Umbilical cord (tissue), 2 donors: ENCODE measurements around the gene EFL1. TPM values are rescaled to one million over a fixed set of nuclear protein-coding genes. Genes with fewer than 3 reads are reported as not detected.

ENCODE experiments used
- DNase-seq: peaks from one replicate; pipeline ENCODE4 v3.0.0-alpha.2; 2015; ENCODE audit warnings: low spot score
- total RNA-seq: library from RNA; depleted of rRNA; stranded (reverse); fragments of >200 nt; gene quantifications from one replicate; pipeline ENCODE4 v1.2.3, GENCODE V29; 2014; ENCODE audit warnings: low replicate concordance; ENCODE audit not compliant: insufficient read depth

Gene EFL1
- total RNA-seq, 1 donor from 2014 or later, result 12.5 TPM

- DNase-seq, result peak; percentile 9
Measured at GRCh38 chr15:82159922-82160321, 102.6 kb downstream of the EFL1 start.

GRCh38 chr15:82158811-82159210, 103.7 kb downstream of the EFL1 start:
- no peak for DNase-seq

- DNase-seq, result no peak
Measured at GRCh38 chr15:82150645-82151044, 111.9 kb downstream of the EFL1 start.

- DNase-seq, result no peak
Measured at GRCh38 chr15:82146990-82147461, 115.5 kb downstream of the EFL1 start.

GRCh38 chr15:82146576-82146975, 116.0 kb downstream of the EFL1 start:
- DNase-seq, result no peak

- no peak for DNase-seq
Measured at GRCh38 chr15:82143390-82144385, 118.8 kb downstream of the EFL1 start.

DNA sequence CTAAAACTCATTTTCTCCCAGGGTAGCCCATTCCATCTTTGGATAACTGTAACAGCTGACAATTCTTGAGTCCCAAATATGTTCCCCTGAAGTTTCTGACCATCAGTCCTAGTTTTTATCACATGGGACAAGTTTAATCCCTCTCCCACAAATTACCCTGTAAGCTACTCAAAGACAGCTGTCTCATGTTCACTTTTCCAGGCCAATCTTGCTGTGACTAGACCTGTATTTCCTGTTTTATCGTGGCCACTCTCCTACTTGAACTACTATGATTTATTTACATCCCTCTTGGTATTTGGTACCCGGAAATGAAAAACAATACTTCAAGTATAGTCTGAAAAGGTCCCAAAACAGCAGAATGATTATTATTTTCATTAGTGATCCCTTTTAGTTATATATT, 121.6 kb downstream of the EFL1 start:
- DNase-seq, result peak; percentile 55

DNA sequence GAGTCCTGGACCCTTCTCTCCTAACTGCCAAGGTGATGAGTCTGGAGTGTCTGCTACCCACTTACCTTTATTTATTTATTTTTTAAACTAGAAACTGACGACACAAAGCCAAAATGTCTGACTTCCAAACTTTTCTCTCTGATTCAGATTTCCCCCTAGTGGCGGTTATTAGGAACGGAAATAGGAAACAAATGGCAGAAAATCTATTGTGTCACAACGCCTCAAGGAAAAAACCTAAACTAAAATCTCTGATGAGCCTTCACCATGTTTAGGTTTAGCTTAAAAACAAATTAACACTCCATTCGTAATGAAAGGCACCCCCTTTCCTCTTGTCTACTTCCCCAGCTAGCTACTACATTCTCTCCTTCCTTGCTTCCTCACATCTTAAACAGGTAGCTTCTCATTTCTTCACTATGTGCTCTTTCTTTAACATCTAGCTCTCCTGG, 122.7 kb downstream of the EFL1 start:
- peak; percentile 68 for DNase-seq

DNA sequence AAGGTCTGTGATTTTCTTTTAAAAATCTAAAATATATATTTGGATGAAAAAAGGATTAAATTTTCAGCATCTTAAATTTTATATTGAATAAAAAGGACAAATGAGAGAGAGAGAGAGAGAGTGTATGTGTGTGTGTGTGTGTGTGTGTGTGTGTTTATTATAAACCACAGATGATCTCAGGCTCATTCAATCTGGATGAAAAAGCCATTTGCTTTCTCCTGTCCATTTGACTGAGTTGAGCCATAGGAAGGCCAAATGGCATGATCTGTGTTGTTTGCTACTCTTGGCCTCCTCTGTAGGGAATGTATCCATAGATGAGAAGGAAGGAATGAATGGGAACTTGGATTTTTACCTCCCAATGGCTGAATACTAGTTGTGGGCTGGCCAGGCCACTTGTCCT, 124.2 kb downstream of the EFL1 start:
- DNase-seq, result no peak

DNA sequence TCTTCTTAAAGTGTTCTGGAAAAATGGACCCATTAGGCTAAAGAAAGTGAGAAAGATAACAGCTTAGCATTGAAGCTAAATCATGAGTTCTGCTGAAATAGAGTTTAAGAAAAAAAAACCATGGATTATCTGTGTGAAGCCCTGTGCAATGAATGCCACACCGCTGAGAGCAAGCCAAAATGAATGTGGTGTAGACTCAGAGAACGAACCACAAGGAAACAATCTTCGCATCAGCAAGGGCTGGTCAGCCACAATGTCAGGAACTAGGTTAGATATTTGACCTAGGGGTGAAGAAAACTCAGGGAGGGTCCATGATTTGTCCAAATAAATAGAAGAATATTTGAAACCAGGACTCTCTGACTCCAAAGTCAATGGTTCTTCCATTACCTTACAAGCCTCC, 125.3 kb downstream of the EFL1 start:
- no peak for DNase-seq

- no peak for DNase-seq
Measured at GRCh38 chr15:82136120-82136519, 126.4 kb downstream of the EFL1 start.

- DNase-seq, result no peak
Measured at GRCh38 chr15:82135638-82136037, 126.9 kb downstream of the EFL1 start.

GRCh38 chr15:82134461-82134860, 128.1 kb downstream of the EFL1 start:
- DNase-seq, result no peak

- DNase-seq, result no peak
Measured at GRCh38 chr15:82133251-82133650, 129.3 kb downstream of the EFL1 start.

GRCh38 chr15:82132742-82133141, 129.8 kb downstream of the EFL1 start:
- DNase-seq, result no peak

- DNase-seq, result no peak
Measured at GRCh38 chr15:82132096-82132495, 130.4 kb downstream of the EFL1 start.

GRCh38 chr15:82130248-82130647, 132.3 kb downstream of the EFL1 start:
- DNase-seq, result peak; percentile 29

GRCh38 chr15:82129761-82130160, 132.8 kb downstream of the EFL1 start:
- peak; percentile 75 for DNase-seq

DNA sequence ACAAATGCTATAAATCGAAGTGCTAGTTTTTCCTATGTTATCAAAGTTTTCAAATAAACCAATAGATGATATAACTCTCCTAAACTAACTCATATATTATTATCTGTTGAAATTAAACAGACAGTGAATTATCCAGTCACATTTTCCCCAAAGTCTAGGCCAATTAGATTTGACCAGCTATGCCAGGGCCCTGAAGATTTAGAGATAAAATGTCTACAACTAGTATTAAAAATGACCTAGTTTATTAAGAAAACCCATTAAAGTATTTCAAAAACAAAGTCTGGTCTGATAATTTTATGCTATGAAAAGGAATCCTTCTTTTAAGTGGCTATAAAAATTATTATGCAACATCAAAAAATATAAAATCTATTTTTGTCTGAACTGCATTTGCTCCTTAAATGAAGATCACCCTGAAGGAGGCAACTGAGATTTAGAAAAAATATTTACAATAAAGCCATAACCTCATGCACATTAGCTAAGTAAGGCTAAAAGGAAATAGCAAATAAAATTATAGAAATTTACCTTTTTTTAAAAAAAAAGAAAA, 133.3 kb downstream of the EFL1 start:
- DNase-seq, result peak; percentile 38

DNA sequence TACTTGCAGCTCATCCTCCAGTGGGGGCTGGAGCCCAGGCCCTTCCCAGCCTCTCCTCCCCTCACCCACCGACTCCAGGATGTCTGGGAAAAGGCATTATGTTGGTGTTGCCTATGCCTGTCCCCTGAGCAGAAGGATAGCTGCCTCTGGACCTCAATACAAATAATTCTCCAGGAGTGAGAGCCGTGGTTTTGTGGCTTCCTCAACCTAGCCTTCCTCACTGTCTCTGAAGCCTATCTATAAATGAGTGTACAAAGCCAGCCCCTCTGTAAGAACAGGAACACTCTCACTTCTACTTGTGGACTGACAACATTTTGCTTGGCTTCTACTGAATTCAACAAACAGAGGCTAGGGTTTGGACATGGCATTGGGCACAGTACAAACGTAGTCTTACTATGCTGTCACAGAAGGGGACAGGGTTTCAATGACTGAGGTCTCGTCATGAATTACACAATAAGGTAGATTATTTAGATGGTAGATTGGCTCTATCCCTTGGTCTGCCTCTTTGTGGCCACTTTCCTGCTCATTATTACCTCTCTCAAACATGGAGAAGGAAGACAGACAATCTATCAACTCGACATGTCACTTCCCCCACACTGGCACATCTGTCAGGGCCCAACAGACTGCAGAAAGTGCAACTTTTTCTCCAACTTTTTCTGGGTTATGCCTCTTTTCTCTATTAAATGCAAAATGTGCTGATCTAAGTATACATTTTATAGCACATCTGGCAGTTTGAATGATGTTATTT, 134.0 kb downstream of the EFL1 start:
- peak; percentile 24 for DNase-seq

GRCh38 chr15:82127581-82127980, 135.0 kb downstream of the EFL1 start:
- DNase-seq, result no peak

DNA sequence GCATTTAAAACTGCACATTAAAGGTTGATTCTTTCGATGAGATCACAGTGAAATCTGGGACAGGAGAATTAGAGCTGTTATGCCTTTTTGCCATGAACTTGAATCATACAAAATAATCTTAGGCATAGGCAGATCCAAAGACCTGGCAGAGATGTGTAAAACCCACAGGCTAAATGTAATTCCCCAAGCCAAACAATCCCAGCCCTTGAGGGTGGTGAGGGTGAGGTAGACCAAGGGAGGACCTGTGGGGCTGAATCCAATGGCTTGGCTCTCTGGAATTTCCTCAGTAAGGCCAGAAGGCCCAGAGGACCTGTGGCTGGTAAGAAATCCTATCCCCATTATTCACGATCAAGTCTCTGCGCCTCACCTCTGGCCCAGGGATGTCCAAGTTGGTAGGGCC, 136.2 kb downstream of the EFL1 start:
- DNase-seq, result peak; percentile 30
